PFSK-1 (cell line): Measurements from ENCODE around the gene RANBP3. TPM values are rescaled to one million over a fixed set of nuclear protein-coding genes. Genes with fewer than 3 reads are reported as not detected.

Source experiments
- FOXP2 ChIP-seq: optimal IDR thresholded peaks from 2 replicates; pipeline ENCODE3; 2011; ENCODE audit warnings: borderline replicate concordance, control low read depth, inconsistent platforms; ENCODE audit not compliant: insufficient read depth; ENCODE audit errors: extremely low read length, extremely low read depth
- POLR2AphosphoS5 ChIP-seq: IDR thresholded peaks from 2 replicates; pipeline ENCODE4 v1.6.1; 2012; ENCODE audit warnings: low read depth, mild to moderate bottlenecking, control low read depth, low read length, moderate library complexity
- SIN3A ChIP-seq: IDR thresholded peaks from 2 replicates; pipeline ENCODE4 v1.6.1; 2012; ENCODE audit warnings: mild to moderate bottlenecking, low read length, moderate library complexity, borderline replicate concordance; ENCODE audit not compliant: insufficient read depth
- TAF1 ChIP-seq: IDR thresholded peaks from 2 replicates; pipeline ENCODE4 v1.6.1; 2012; ENCODE audit warnings: low read length, control low read depth, borderline replicate concordance; ENCODE audit not compliant: insufficient read depth
- polyA plus RNA-seq: library from polyadenylated mRNA; unstranded; fragments of >200 nt; gene quantifications from one replicate; pipeline ENCODE4 v1.2.1, GENCODE V29; 2012; ENCODE audit warnings: low read depth, missing spikeins; ENCODE audit not compliant: insufficient read length
- TF ChIP-seq, protein P1 (sequence below), 2 experiments: IDR thresholded peaks; 2 replicates each; pipeline versions ENCODE4 v1.6.1 to v1.8.0; 2011 to 2012; ENCODE audit warnings: low read depth in 2 of 2, low read length in 2 of 2, control low read depth in 1 of 2, inconsistent platforms in 1 of 2, mild to moderate bottlenecking in 1 of 2, moderate library complexity in 1 of 2; ENCODE audit not compliant: insufficient read depth in 1 of 2

RANBP3 gene, protein sequence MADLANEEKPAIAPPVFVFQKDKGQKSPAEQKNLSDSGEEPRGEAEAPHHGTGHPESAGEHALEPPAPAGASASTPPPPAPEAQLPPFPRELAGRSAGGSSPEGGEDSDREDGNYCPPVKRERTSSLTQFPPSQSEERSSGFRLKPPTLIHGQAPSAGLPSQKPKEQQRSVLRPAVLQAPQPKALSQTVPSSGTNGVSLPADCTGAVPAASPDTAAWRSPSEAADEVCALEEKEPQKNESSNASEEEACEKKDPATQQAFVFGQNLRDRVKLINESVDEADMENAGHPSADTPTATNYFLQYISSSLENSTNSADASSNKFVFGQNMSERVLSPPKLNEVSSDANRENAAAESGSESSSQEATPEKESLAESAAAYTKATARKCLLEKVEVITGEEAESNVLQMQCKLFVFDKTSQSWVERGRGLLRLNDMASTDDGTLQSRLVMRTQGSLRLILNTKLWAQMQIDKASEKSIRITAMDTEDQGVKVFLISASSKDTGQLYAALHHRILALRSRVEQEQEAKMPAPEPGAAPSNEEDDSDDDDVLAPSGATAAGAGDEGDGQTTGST
- polyA plus RNA-seq = 114 TPM

DNA sequence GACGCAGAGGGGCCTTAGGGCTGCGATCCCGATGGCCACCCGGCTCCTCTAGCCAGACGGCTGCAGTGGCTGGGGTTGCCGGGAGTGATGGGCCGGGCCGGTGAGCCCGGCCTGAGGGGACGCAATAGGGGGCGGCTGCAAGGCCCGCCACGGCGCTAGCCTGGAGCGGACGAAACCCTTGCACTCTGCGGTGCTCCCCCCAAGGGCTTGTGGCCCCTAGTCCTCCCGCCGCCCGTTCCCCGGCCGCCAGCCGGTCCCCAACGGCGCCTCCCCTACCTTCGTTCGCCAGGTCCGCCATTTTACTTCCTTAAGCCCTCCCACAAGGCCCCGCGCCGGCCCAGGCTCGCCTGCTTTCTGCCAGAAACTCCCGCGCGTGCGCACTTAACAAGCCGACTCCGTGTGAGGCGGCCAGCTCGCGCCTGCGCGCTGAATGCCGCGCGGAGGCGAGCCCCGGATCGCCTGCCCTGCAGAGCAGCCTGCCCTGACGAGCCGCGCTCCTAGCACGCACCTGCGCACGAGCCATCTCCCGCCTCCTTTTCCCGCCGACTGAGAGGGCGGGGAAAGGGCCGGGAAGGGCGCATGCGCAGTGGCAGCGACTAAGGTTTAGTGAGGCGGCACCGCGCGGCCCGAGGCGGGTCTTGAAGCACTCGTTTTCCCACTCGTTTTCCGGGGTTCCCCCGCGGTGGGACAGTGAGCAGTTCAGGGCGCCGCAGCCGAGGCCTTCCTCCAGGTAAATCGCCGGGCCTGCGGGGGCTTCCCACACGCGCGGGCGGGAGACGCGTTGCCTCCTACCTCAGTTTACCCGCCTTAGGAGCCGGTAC is at the start of gene RANBP3:
Gene RANBP3, minus strand, starts transcription at position 356 of the 821 bp plus-strand sequence. Its CDS starts 58 bp downstream, at position 298.
- TF ChIP-seq FOXP2 = peak; percentile 78
- TF ChIP-seq POLR2AphosphoS5 = peak; percentile 74
- TF ChIP-seq SIN3A = no peak
- peak; percentile 99 for TF ChIP-seq TAF1
- TF ChIP-seq, protein P1, sequence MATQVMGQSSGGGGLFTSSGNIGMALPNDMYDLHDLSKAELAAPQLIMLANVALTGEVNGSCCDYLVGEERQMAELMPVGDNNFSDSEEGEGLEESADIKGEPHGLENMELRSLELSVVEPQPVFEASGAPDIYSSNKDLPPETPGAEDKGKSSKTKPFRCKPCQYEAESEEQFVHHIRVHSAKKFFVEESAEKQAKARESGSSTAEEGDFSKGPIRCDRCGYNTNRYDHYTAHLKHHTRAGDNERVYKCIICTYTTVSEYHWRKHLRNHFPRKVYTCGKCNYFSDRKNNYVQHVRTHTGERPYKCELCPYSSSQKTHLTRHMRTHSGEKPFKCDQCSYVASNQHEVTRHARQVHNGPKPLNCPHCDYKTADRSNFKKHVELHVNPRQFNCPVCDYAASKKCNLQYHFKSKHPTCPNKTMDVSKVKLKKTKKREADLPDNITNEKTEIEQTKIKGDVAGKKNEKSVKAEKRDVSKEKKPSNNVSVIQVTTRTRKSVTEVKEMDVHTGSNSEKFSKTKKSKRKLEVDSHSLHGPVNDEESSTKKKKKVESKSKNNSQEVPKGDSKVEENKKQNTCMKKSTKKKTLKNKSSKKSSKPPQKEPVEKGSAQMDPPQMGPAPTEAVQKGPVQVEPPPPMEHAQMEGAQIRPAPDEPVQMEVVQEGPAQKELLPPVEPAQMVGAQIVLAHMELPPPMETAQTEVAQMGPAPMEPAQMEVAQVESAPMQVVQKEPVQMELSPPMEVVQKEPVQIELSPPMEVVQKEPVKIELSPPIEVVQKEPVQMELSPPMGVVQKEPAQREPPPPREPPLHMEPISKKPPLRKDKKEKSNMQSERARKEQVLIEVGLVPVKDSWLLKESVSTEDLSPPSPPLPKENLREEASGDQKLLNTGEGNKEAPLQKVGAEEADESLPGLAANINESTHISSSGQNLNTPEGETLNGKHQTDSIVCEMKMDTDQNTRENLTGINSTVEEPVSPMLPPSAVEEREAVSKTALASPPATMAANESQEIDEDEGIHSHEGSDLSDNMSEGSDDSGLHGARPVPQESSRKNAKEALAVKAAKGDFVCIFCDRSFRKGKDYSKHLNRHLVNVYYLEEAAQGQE (IDR thresholded peaks at IDR 0.05; ENCODE audit: insufficient read depth in 1 of 2, low read depth in 2 of 2, low read length in 2 of 2) = 0 out of 4 replicates have a peak, but pooled peaks of 1 of the 2 experiments have one; percentile 12

DNA sequence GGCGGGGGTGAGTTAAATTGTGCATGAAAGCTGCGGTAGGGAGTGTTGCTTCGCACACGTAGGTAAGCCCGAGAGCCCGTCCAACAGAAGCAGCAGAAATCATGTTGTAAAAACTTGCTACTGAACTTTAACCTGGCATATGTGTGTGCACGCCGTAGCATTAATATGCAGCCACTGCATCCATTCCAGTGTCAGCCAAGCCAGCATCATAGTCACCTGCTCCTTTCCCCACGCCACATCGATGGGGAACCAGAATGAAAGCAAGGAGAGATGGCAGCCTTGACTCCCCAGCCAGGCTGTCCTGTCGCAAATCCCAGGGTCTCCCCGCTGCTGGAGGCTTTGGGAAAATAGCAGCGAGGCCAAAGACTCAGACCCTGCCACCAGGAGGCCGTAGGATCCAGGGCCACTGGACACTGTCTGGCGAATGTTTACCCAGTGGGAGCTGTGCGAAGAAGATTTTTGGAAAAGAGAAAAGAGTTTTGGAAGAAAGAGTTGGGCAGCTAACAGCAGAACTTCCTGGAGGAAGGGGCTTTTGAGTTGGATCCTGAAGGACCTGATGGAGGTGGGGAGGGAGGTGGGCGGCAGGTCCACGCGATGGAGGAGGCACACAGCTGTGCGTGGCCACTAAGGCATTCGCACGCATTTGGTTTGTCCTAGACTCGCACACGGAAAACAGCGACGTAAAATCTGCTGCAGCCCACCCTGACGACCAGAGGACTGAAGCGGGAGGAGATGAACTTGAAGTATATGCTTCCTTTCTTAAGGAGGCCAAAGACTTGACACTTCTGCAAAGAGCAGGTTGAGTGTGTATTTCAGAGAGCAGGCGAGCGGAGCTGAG is 48.7 kb upstream of the RANBP3 start:
- TF ChIP-seq, protein P1 (IDR thresholded peaks at IDR 0.05; ENCODE audit: insufficient read depth in 1 of 2, low read depth in 2 of 2, low read length in 2 of 2) = no peak

DNA sequence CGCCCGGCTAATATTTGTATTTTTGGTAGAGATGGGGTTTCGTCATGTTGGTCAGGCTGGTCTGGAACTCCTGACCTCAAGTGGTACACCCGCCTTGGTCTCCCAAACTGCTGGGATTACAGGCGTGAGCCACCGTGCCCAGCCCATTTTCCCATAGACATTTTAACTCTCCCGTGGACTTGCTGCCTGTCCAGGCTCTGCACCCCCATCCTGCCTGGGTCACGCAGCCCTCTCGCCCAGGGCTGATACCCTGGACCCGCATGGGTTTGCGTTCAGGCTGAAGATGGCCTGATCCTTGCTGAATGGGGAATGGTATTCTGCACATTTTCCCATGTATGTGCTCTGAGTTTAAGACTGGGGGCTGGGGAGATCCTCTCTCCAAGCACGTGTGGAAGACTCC is 46.0 kb upstream of the RANBP3 start:
- TF ChIP-seq, protein P1 (IDR thresholded peaks at IDR 0.05; ENCODE audit: insufficient read depth in 1 of 2, low read depth in 2 of 2, low read length in 2 of 2) = no peak
- TF ChIP-seq POLR2AphosphoS5 (no peak), TAF1 (no peak), FOXP2 (no peak), SIN3A (no peak)

DNA sequence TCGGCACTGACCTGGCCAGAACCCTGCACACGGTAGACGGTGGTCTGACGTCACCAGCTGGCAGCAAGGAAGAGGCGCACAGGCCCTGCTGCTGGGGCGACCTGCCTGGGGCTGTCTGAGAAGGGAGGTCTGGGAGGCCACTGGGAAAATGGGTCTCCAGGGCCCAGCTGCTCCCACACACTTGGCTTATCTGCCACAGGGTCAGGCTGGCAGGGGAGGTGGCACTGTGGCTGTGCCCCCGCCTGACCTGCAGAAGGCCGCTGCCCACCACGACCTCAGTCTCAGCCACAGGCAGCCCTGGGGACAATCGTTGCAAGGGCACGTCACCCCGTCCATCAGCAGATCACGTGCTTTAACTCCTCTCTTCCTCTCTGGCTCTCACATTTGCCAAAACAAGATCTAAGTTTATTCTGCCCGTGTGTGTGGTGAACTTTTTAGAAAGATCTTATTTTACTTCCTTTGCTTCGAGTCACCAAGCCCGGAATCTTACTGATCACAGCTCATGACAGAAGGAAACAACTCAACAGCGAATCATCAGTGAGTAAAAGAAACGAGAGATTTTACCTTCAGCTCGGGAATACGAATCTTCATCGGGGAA is 45.2 kb upstream of the RANBP3 start:
- TF ChIP-seq SIN3A = no peak
- no peak for TF ChIP-seq POLR2AphosphoS5
- TF ChIP-seq, protein P1 (IDR thresholded peaks at IDR 0.05; ENCODE audit: insufficient read depth in 1 of 2, low read depth in 2 of 2, low read length in 2 of 2) = no peak
- TF ChIP-seq FOXP2 = no peak
- TF ChIP-seq TAF1 = no peak
